ENCODE data around the gene KCNS1.
"Not testable (repeated sequence)": the region's sequence is repeated elsewhere in the genome, so short reads cannot be mapped to it uniquely, and the experiment has no call there.

The KCNS1 gene

GRCh38 chr20:45072066-45072465 lies 28.9 kb downstream of the KCNS1 start:
- no peak for DNase-seq

- DNase-seq: no peak
These were observed 29.8 kb downstream of the KCNS1 start for GRCh38 chr20:45070932-45071632.

DNA sequence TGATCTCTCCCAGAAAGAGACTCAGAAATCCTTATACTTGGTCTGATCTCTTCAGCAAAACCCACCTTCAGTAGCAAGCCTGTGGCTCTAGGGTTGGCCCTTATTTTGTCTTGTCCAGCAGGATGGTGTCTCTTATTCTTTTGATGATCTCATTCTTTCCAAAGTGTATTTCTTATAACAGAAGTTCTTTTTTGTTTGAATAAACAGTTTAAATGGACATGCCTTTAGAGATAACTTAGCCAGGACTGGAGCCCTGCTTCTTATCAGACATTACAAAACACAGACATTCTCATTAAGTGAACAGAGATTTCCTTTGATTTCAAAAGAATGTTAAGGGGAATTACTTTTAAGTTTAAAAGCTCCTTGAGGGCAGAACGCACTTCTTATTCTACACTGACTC lies 31.7 kb downstream of the KCNS1 start:
- DNase-seq: no peak

DNA sequence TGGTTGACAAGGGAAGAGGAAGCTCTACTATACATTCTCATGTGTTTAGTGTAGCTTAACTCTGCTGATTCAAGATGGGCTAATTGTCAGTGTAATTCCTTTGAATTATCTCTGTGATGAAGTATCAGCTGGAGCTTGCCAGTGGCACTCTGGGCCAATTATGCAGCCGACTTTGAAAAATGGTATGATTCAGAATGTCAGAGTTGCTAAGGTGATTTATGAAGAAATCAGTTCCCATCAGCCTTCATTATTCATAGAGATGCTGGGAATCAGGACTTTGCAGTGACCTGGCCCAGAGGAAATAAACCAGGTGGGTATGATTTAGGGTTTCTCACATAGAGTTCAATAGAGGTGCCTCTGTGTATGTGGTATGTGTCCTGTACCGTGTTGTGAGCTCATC lies 33.4 kb downstream of the KCNS1 start:
- DNase-seq: no peak

- no peak for DNase-seq
These were observed 33.8 kb downstream of the KCNS1 start for GRCh38 chr20:45067087-45067486.

- DNase-seq: no peak
These were observed 34.6 kb downstream of the KCNS1 start for GRCh38 chr20:45066372-45066771.

DNA sequence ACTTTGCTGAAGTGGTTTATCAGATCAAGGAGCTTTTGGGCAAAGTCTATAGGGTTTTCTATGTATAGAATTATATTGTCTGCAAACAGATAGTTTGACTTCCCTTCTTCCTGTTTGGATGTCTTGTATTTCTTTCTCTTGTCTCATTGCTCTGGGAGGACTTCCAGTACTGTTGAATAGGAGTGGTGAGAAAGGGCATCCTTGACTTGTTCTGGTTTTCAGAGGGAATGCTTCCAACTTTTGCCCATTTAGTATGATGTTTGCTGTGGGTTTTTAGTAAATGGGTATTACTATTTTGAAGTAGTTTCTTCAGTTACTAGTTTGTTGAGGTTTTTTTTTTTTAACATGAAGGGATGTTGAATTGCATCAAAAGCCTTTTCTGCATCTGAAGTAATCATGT lies 36.1 kb downstream of the KCNS1 start:
- no peak for DNase-seq

GRCh38 chr20:45063107-45063506 lies 37.8 kb downstream of the KCNS1 start:
- not testable (repeated sequence) for DNase-seq

DNA sequence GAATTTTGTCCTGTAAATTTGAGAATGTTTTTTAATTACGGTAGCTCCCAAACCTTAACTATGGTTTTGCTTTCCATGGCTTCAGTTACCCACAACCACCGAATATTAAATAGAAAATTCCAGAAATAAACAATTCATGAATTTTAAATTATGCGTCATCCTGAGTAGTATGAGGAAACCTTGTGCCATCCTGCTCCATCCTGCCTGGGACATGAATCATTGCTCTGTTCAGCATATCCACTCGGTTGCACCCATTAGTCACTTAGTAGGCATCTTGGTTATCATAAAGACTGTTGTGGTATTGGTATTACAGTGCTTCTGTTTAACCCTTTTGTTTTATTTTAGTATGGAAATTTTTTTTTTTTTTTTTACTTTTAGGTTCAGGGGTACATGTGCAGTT lies 39.7 kb downstream of the KCNS1 start:
- DNase-seq: no peak

- DNase-seq: no peak
These were observed 40.6 kb downstream of the KCNS1 start for GRCh38 chr20:45060294-45060693.

DNA sequence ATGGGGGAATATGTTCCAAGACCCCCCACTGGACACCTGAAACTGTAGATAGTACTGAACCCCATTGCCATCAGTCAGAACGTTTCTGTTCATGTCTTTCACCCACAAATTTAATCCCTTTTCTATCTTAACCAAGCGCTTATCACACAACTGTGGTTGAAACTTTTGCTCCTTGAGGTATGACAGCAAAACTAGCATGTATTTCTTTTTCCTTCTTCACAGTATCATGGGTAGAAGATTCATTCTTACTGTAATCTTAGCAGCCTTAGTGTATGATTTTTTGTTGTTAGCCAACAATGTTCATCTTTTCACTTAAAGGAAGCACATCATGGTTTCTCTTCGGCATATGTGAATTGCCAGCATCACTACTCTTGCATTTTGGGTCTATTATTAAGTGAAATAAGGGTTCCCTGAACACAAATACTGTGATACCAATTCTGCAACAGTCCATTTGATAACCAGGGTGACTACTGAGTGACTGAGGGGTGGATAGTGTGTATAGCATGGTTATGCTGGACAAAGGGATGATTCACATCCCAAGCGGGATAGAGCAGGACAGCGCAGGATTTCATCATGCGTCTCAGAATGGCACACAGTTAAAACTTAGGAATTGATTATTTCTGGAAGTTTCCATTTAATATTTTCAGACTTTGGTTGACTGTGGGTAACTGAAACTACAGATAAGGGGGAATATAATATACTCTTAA lies 41.8 kb downstream of the KCNS1 start:
- DNase-seq: no peak

GRCh38 chr20:45058168-45058850 lies 42.6 kb downstream of the KCNS1 start:
- DNase-seq: no peak

DNA sequence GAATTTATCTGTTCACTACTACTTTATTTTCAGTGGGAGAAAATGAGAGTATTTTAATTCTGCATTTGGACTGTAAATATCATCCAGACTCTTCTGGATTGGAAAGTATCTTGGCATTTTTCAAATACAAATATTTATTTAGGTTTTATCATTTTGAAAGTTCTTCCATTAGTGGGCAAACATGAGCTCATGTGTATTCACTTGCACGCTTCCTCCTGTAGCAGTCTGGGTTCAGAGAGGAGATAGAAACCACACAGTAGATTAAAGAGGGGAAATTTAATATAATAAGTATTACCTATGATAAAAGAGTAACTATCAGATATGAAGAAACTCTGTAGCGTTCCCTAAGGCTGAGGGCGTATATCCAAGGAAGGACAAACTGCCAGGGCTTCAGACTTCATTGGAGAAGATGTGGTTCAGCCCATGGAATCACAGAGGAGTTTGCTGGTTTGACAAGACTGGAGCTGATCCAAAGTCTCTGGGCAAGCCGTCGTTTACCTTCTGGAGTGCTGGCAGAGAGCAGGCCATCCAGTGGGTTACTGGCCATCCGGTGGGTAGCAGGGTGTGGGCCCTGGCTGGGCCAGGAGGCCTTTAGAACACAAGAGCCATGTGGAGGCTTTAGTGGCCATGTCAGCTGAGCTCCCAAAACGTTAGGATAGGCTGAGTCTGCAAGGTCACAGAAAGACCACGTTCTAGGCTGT lies 44.3 kb downstream of the KCNS1 start:
- no peak for DNase-seq

GRCh38 chr20:45055056-45055455 lies 45.9 kb downstream of the KCNS1 start:
- DNase-seq: no peak

GRCh38 chr20:45053430-45054351 lies 47.2 kb downstream of the KCNS1 start:
- DNase-seq: no peak

DNA sequence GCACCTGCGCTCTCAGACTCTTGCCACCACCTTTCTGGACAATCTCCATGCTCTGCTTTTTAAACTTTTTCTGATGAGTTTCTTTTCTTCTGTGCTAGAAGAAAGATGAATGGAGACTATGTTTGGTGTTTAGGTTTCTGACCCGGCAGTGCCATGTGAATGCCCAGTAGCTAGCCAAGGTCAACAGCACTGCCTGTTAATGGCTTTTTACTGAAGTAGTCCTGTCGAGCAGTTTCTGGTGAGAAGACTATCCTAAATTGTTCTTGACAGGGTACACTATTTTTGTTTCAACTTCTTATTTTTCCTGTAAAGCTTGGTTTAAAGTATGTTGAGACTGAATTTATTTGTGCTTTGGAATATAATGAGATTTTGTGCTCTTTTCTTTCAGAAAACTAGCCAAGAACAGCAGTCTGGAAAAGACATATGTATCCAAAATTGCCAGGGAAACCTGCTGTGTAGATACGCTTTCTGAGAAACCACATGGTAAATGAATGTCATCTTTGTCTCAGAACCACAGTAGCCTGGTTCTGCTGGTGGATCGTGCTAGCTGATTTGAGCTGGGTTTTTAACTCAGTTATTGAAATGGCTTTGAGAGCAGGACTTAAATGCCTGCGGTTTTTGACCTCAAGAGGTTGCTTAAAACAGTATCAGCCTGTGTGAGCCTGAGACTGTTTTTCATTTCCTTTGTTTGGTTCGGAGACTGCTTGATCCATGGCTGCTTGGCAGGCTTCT lies 48.1 kb downstream of the KCNS1 start:
- peak in 1 of 2 donors; percentile 36 for DNase-seq

- DNase-seq: no peak
These were observed 49.5 kb downstream of the KCNS1 start for GRCh38 chr20:45051204-45052060.

DNA sequence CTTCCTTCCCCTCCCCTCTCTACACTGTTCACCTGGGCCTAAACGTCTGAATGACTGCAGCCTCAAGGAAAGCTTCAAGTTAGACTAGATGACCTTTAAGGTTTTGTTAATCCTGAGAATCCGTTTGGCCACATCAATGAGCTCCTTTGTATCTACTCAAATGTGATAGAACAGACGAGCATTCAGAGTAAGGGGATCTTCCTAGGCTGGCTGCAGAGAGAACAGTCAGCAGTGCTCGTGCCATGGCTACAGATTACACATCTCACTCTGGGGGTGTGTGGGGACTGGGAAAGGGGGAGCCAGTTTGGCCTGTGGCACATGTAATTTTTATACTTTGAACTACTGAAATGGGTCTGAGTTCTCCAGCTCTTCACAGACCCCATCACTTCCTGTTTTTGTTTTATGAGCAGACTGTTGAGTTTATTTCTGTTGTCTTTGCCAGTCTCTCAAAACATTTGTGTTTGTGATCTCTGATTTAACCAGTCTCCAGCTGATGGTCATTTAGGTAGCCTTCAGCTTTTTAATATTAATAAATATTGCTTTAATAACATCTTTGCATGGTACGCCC lies 50.9 kb downstream of the KCNS1 start:
- DNase-seq: no peak

- no peak for DNase-seq
These were observed 51.5 kb downstream of the KCNS1 start for GRCh38 chr20:45049438-45049837.

DNA sequence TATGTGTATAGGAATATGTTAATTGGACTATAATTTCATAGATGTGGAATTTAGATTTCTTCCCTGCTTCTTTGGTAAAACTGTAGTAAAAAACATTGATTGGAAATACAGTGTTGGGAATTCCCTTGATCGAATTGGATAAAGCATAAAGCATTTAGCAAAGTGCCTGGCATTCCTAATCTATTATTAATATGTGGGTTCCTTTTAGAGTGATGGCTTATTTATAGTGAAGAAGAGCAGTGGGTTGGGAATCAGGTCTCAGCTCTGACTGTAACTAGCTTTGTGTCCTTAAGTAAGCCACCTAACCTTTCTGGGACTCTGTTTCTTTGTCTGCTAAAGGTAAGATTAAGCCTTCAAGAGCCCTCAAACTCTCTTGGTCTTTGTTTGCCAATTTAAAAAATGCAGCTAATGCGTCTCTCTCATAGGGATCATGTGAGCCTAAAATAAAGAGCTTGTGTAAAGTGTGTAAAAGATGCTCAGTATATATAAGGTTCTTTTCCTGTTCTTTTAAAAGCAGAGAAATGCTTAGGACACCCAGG lies 53.3 kb downstream of the KCNS1 start:
- no peak for DNase-seq
